Dendritic cell treated with granulocyte-macrophage colony-stimulating factor and Interleukin-4, amounts not matched to agents 40 ng/mL and 50 ng/mL, for 4 days (primary cell): ENCODE results near the gene TLE2.
A peak's percentile ranks its signal among the peaks of the same experiment; 100 is the strongest.
"Not testable (repeated sequence)": the region's sequence is repeated elsewhere in the genome, so short reads cannot be mapped to it uniquely, and the experiment has no call there.

ENCODE experiments used
- H3K27ac Mint-ChIP-seq: one replicate; pipeline ENCODE4 v1.8.0; 2022; ENCODE audit warnings: mild to moderate bottlenecking, mixed read lengths
- H3K27me3 Mint-ChIP-seq: one replicate; pipeline ENCODE4 v1.8.0; 2022; ENCODE audit warnings: mild to moderate bottlenecking, mixed read lengths
- H3K36me3 Mint-ChIP-seq: one replicate; pipeline ENCODE4 v1.8.0; 2022; ENCODE audit warnings: low read depth, mixed read lengths
- H3K4me1 Mint-ChIP-seq: one replicate; pipeline ENCODE4 v1.8.0; 2022; ENCODE audit warnings: low read depth, mixed read lengths
- H3K4me3 Mint-ChIP-seq: one replicate; pipeline ENCODE4 v1.8.0; 2022; ENCODE audit warnings: mild to moderate bottlenecking, moderate library complexity, mixed read lengths
- H3K9me3 Mint-ChIP-seq: one replicate; pipeline ENCODE4 v1.8.0; 2022; ENCODE audit warnings: mixed read lengths
- intact Hi-C: fragments of 100-400 bp; cut with micrococcal nuclease; formaldehyde crosslinking; loops from one replicate; pipeline ENCODE4 v1.15.0; 2022

TLE2 gene

DNA sequence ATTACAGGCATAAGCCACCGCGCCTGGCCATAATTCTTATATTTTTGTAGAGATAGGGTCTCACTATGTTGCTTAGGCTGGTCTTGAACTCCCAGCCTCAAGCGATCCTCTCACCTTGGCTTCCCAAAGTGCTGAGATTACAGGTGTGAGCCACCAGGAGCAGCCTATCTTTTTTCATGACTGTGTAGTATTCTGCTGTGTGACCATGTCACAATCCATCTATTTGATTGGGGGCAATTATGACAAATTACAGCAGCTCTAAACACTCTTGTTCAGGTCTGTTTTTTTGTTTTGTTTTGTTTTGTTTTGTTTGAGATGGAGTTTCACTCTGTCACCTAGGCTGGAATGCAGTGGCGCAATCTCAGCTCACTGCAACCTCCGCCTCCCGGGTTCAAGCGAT lies 20.9 kb upstream of the TLE2 start:
- intact Hi-C loops, H3K9me3 Mint-ChIP-seq: not testable (repeated sequence)

DNA sequence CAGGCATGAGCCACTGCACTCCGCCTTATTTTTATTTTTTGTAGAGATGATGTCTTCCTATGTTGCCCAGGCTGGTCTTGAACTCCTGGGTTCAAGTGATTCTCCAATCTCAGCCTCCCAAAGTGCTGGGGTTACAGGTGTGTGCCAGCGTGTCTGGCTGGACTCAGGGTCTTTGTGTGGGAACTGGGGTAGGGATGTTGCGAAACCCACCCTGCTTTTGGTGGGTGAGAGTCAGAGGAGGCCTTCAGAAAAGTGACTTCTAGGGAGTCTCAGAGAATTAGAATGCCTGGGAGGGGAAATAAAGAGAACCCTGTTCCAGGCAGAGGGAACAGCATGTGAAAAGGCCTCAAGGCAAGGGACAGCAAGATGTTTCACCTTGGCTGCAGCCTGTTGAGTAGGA lies 20.0 kb upstream of the TLE2 start:
- Mint-ChIP-seq H3K27me3 (peaks cover 46% of the 10 kb centered on the region), H3K9me3 (no peaks in the 10 kb centered on the region)
- intact Hi-C loops, result no loop called here

More for the DNA sequence above, 20.9 kb upstream of the TLE2 start:
- Mint-ChIP-seq H3K36me3 (peaks cover 28% of the 10 kb centered on the region), H3K27me3 (peaks cover 37% of the 10 kb centered on the region), H3K4me1 (peaks cover 13% of the 10 kb centered on the region)
- H3K27ac Mint-ChIP-seq, H3K4me3 Mint-ChIP-seq: not testable (repeated sequence)

DNA sequence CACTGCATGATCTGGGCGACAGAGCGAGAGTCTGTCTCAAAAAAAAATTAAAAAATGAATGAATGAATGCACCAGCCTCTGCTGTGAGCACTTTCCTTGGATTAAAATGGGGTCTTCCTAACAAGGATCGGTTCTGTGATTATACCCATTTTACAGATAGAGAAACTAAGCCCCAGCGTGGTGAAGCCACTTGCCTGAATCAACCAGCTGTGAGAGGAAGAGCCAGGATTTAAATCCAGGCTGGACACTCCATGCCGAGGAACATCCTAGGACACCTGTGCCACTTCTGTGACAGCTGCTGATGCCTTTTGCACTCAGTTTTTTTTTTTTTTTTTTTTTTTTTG lies 19.1 kb upstream of the TLE2 start:
- Mint-ChIP-seq H3K4me1 (peaks cover 8% of the 10 kb centered on the region), H3K27me3 (peaks cover 56% of the 10 kb centered on the region), H3K27ac (peak overlapping the region; percentile 58), H3K36me3 (peaks cover 10% of the 10 kb centered on the region), H3K9me3 (no peaks in the 10 kb centered on the region), H3K4me3 (peak overlapping the region; percentile 58)
- intact Hi-C loops, result no loop called here

More for the DNA sequence above, 20.0 kb upstream of the TLE2 start:
- H3K4me1 Mint-ChIP-seq, result peaks cover 8% of the 10 kb centered on the region
- peaks cover 19% of the 10 kb centered on the region for H3K36me3 Mint-ChIP-seq
- H3K4me3 Mint-ChIP-seq, result no peak overlapping the region
- H3K27ac Mint-ChIP-seq, result no peak overlapping the region

DNA sequence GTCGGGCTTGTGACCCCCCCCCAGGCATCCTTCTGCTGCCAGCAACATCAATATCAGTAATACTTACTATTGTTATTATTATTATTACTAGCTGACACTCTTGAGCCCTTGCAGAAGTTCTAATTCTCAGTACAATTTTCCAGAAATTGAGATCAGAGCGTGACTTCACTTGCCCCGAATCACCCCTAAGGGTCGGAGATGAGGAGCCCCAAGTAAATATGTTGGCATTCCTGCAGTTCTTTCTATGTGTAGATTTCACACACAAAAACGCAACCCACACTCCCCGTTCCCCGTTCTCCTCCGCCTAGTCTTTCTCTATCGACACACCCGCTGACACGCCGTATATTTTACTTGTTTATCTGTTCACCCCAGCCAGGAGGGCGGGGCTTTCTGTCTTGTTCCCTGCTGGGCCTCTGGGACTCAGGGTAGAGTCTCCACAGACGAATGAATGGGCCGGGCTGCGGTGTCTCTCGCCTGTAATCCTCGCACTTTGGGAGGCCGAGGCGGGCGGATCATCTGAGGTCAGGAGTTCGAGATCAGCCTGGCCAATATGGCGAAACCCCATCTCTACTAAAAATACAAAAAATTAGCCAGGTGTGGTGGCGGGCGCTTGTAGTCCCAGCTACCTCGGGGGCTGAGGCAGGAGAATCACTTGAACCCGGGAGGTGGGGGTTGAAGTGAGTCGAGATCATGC lies 18.6 kb upstream of the TLE2 start:
- peak overlapping the region; percentile 58 for H3K27ac Mint-ChIP-seq
- no peaks in the 10 kb centered on the region for H3K9me3 Mint-ChIP-seq
- intact Hi-C loops, result no loop called here

DNA sequence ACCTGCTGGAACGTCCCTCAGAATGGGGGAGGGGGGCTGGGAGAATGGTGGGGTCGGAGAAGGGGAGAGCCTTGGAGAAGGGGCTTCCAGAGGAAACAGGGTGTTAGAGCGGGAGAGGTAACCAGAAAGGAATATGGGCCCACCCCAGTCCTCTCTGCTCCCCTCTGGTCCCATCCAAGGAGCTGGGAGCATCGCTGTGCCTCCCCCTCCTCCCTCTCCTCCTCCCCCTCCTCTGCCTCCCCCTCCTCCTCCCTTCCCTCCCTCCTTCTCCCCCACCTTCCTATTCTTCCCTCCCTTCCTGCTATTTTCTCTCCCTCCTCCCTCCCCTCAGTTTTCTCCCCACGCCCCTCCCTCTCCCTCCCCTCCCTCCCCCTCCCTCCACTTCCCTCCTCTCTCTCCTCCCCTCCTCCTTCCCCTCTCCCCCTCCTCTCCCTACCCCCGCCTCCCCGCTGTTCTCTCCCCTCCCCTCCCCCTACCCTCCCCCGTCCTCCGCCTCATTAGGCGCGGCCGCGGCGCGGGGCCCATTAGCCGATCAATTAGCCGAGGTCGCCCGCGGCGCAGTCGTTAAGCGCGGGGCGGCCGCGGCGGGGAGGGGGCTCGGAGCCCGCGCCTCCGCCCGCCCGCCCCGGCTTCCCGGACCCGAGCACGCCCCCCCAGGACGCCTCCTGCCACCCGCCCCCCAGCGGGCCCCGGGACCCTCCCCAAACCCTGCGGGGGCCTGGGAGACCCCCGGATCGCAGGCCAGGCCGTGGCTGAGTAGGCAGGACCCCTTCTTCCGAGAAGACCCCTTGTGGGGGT lies 17.8 kb upstream of the TLE2 start:
- H3K36me3 Mint-ChIP-seq, result no peaks in the 10 kb centered on the region
- intact Hi-C loops, result no loop called here
- H3K4me1 Mint-ChIP-seq, result peaks cover 8% of the 10 kb centered on the region
- no peaks in the 10 kb centered on the region for H3K9me3 Mint-ChIP-seq
- no peak overlapping the region for H3K4me3 Mint-ChIP-seq
- no peak overlapping the region for H3K27ac Mint-ChIP-seq
- peaks cover 65% of the 10 kb centered on the region for H3K27me3 Mint-ChIP-seq

More for the DNA sequence above, 18.6 kb upstream of the TLE2 start:
- H3K27me3 Mint-ChIP-seq, result peaks cover 60% of the 10 kb centered on the region
- H3K4me3 Mint-ChIP-seq, result peak overlapping the region; percentile 58
- H3K36me3 Mint-ChIP-seq, result peaks cover 4% of the 10 kb centered on the region
- H3K4me1 Mint-ChIP-seq, result peaks cover 8% of the 10 kb centered on the region

DNA sequence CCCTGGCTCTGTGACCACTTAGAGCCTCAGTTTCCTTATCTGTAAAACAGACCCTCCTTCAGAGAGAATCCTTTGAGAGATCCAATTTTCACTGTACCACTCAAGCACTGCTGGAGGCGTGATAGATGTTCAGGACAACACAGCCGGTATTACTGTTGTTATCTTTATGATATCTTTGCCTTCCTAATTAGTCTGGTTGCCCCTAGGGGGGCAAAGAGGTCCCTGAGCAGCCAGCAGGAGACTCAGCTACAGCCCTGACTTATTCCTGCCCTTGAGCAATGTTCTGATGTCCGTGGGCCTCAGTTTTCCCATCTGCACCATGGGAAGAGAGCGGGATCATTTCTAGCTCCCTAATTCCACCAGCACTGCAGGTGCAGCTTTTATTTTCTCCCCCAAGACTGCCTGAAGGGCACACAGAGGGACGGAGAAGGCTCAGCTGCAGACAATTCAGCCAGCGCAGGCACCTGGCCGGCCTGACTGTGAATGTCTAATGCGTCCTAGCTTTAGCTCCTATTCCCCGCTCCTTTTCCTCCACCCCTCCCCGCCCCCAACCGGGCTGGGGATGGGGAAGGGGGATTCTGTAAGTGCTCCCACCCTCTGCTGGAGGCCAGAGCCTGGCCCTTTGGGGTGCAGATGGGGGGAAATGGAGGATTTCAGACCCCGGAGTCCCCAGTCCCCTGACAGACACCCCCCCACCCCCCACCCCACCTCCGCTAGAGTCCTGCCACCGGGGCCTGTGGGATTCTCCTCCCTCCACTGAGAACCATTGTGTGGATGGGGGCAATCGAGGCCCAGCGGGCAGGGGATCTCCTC lies 17.0 kb upstream of the TLE2 start:
- Mint-ChIP-seq H3K4me1 (peaks cover 8% of the 10 kb centered on the region), H3K36me3 (no peaks in the 10 kb centered on the region), H3K27ac (no peak overlapping the region), H3K27me3 (peaks cover 73% of the 10 kb centered on the region), H3K4me3 (no peak overlapping the region), H3K9me3 (no peaks in the 10 kb centered on the region)
- intact Hi-C loops, result no loop called here

DNA sequence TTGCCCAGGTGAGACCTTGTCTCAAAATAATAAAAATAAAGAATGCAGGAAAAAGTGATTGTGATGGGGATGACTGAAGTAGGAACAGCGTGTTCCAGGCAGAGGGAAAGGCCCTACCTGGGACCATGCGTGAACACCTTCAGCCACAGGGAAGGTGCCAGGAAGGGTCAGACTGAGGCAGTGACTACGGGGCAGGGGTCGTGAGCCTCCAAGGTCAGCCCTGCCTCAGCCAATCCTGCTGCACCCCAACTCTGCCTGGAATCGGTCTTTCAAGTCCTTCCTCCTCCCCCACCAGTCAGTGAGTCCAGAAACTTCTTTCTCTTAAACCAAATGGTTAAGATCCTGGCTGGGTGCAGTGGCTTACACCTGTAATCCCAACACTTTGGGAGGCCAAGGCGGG lies 16.1 kb upstream of the TLE2 start:
- Mint-ChIP-seq H3K4me3 (no peak overlapping the region), H3K27me3 (peaks cover 80% of the 10 kb centered on the region), H3K9me3 (no peaks in the 10 kb centered on the region), H3K36me3 (no peaks in the 10 kb centered on the region), H3K27ac (no peak overlapping the region), H3K4me1 (peaks cover 8% of the 10 kb centered on the region)
- intact Hi-C loops, result no loop called here

DNA sequence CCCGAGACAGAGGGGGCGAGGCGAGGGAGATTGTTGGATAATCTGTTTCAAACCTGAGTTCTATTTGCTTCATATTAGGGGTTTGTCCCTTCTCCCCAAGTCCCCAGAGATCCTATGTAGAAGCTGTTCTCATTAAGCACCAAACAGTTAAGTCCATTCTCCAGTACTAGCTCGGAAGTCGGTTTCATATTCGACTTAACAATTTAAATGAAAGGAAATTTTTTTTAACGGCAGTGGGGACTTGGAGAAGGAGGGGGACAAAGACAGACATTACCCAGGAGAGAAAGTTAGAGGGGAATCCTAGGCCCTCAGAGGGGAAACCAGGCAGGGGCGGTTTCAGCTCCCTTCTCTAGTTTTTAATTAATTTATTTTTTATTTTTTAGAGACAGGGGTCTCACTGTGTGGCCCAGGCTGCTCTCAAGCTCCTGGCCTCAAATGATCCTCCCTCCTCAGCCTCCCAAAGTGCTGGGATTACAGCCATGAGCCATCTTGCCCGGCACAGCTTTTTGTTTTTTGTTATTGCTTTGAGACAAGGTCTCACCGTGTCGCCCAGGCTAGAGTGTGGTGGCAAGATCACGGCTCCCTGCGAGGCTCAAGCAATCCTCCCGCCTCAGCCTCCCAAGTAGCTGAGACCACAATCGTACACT lies 13.7 kb upstream of the TLE2 start:
- Mint-ChIP-seq H3K4me1 (peaks cover 11% of the 10 kb centered on the region), H3K4me3 (no peak overlapping the region), H3K9me3 (no peaks in the 10 kb centered on the region), H3K27ac (no peak overlapping the region), H3K27me3 (peaks cover 78% of the 10 kb centered on the region), H3K36me3 (no peaks in the 10 kb centered on the region)
- intact Hi-C loops, result no loop called here

DNA sequence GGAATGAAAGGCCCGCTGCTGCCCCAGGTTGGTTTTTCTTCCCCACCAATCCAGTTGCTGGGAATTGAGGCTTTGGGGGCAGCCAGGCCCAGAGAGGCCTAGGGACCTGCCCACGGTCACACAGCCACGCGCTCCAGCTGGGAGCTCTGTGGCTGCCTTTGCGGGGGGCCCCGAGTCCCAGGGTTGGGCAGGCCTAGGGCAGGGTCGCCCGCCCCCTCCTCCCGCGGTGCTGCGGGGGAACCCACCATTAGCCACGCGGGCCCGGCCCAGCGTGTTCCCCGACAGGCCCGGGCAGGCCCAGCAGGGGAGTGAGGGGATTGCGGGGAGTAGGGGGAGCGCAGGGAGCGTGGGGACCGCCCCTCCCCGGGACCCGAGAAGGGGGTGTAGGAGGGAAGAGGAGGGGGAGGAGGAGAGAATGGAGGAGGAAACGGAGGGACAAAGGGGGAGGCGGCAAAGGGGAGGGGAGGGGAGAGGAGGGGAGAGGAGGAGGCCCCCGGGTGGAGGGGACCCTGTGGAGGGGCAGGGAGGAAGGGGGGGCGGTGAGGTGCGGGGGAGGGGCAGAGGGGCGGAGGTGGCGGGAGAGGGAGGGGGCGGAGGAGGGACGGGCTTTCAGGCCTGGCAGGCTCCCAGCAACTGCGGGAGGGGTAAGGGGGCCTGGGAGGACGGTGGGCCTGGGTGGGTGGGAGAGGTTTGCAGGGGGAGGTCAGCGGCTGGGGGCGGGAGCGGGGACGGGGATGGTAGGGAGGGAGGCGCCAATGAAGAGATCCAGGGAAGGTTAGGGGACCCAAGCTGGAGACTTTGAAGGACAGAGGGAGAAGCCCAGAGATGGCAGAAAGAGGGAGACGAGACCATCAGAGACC lies 12.9 kb upstream of the TLE2 start:
- Mint-ChIP-seq H3K36me3 (no peaks in the 10 kb centered on the region), H3K27ac (no peak overlapping the region), H3K9me3 (no peaks in the 10 kb centered on the region)

DNA sequence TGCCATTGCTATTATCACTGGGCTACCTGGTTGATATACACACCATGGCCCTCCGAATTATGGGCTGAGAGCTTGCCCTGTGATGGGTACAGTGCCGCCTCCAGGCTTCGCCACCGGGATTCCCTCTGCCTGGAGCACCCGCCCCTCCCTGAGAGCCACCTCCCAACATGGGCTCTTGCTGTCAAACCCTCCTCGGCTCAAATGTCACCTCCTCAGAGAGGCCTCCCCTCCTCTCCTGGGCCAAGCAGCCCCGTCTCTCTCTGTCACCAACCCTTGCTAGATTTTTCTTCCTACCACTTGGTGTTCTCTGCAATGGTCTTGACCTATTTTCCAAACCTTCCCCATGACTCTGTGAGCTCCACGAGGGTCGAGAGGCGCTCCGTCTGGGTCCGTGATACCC lies 12.2 kb upstream of the TLE2 start:
- intact Hi-C loops, result no loop called here
- H3K9me3 Mint-ChIP-seq, result no peaks in the 10 kb centered on the region
- peaks cover 78% of the 10 kb centered on the region for H3K27me3 Mint-ChIP-seq
- no peak overlapping the region for H3K27ac Mint-ChIP-seq
- no peak overlapping the region for H3K4me3 Mint-ChIP-seq
- peaks cover 14% of the 10 kb centered on the region for H3K4me1 Mint-ChIP-seq
- no peaks in the 10 kb centered on the region for H3K36me3 Mint-ChIP-seq

More for the DNA sequence above, 12.9 kb upstream of the TLE2 start:
- Mint-ChIP-seq H3K27me3 (peaks cover 76% of the 10 kb centered on the region), H3K4me3 (no peak overlapping the region), H3K4me1 (peaks cover 8% of the 10 kb centered on the region)
- intact Hi-C loops, result no loop called here

DNA sequence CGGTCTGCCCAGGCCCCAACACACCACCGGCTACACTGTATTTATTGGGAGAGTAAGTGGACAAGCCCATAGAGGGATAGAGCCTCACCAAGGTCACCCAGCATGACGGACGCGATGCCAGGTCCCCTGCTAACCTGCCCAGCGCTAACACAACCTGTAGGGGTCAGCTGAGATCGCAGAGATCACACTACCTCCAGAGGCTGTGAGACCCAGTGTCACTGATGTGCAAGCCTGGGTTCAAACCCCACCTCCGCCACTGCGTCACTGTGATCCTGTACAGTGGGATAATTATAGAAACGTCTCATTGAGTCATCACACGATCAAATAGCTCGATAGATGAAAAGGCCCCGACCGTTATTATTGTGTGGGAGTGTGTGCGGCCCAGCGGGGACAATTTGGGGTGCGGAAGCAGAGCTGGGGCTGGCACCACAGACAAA lies 10.6 kb upstream of the TLE2 start:
- H3K27ac Mint-ChIP-seq, result no peak overlapping the region
- H3K4me1 Mint-ChIP-seq, result peaks cover 24% of the 10 kb centered on the region
- no peaks in the 10 kb centered on the region for H3K9me3 Mint-ChIP-seq
- no peak overlapping the region for H3K4me3 Mint-ChIP-seq
- intact Hi-C loops, result loop anchor here (5.0 kb wide), 1 partner anchor 62 kb away; the partner anchor contains the start of gene TLE6
- no peaks in the 10 kb centered on the region for H3K36me3 Mint-ChIP-seq
- peaks cover 64% of the 10 kb centered on the region for H3K27me3 Mint-ChIP-seq

DNA sequence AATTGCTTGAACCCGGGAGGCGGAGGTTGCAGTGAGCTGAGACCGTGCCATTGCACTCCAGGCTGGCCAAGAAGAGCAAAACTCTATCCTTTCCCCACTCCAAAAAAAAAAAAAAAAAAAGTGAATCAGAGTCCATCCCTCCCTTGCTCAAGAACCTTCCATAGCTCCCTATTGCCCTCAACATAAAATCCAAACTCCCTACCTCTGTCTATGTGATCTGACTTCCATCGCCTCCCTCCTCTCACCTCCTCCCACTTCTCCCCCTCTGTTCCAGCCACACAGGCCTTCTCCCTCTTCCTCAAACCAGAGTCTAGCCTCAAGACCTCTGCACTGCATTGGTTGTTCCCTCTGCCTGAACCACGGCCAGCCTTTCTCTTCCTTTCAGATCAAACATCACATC lies 10.0 kb upstream of the TLE2 start:
- Mint-ChIP-seq H3K27me3 (peaks cover 64% of the 10 kb centered on the region), H3K27ac (no peak overlapping the region), H3K9me3 (no peaks in the 10 kb centered on the region), H3K36me3 (no peaks in the 10 kb centered on the region), H3K4me1 (peaks cover 29% of the 10 kb centered on the region), H3K4me3 (no peak overlapping the region)
- intact Hi-C loops, result loop anchor here (5.0 kb wide), 1 partner anchor 62 kb away; the partner anchor contains the start of gene TLE6

DNA sequence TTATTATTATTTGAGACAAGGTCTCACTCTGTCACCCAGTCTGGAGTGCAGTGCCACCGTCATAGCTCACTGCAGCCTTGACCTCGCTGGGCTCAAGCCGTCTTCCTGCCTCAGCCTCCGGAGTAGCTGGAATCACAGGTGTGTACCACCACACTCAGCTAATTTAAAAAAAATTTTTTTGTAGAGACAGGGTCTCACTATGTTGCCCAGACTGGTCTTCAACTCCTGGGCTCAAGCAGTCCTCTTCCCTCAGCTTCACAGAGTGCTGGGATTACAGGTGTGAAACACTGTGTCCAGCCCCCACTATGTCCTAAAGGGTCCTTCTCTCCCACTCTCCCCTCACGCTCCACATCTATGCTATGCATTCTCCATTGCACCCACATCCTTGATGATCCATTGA lies 9.1 kb upstream of the TLE2 start:
- no peak overlapping the region for H3K4me3 Mint-ChIP-seq
- peaks cover 63% of the 10 kb centered on the region for H3K27me3 Mint-ChIP-seq
- H3K36me3 Mint-ChIP-seq, result no peaks in the 10 kb centered on the region
- intact Hi-C loops, result loop anchor here (5.0 kb wide), 1 partner anchor 61 kb away; the partner anchor contains the start of gene TLE6
- H3K9me3 Mint-ChIP-seq, result no peaks in the 10 kb centered on the region
- no peak overlapping the region for H3K27ac Mint-ChIP-seq
- peaks cover 29% of the 10 kb centered on the region for H3K4me1 Mint-ChIP-seq
